OCI-LY3 (cell line): ENCODE measurements around the gene MOGAT2.

ENCODE experiments used
- H2AFZ ChIP-seq: fragments of 200-600, 300-600 bp; shearing (Covaris generic); 2 replicates; pipeline ENCODE4 v1.6.0; 2014; ENCODE audit warnings: antibody characterized with exemption, low read depth, low read length
- H3K27ac ChIP-seq: fragments of 200-600, 300-600 bp; sonication (generic); 2 replicates; pipeline ENCODE4 v1.5.1; 2014; ENCODE audit warnings: mild to moderate bottlenecking, low read length, moderate library complexity, mixed read lengths
- H3K27me3 ChIP-seq: fragments of 200-600, 300-600 bp; sonication (generic); 2 replicates; pipeline ENCODE4 v1.6.1; 2014; ENCODE audit warnings: low read depth, low read length, mixed read lengths
- H3K36me3 ChIP-seq: fragments of 200-600, 300-600 bp; sonication (generic); replicated peaks from 2 replicates; pipeline ENCODE3; 2014; ENCODE audit warnings: low read depth, low read length, mixed read lengths
- H3K4me1 ChIP-seq: fragments of 300-600, 200-600 bp; sonication (generic); 2 replicates; pipeline ENCODE4 v1.6.1; 2014; ENCODE audit warnings: low read length, mixed read lengths
- H3K4me2 ChIP-seq: fragments of 200-600, 300-600 bp; sonication (generic); 2 replicates; pipeline ENCODE4 v1.6.1; 2014; ENCODE audit warnings: low read length, mixed read lengths
- H3K4me3 ChIP-seq: fragments of 300-600, 200-600 bp; sonication (generic); 2 replicates; pipeline ENCODE4 v1.5.1; 2014; ENCODE audit warnings: antibody characterized with exemption, mild to moderate bottlenecking, low read length, moderate library complexity
- H3K79me2 ChIP-seq: fragments of 300-600, 200-600 bp; shearing (Covaris generic); 2 replicates; pipeline ENCODE4 v1.6.1; 2014; ENCODE audit warnings: mild to moderate bottlenecking, low read length, mixed read lengths
- H3K9ac ChIP-seq: fragments of 300-600, 200-600 bp; shearing (Covaris generic); 2 replicates; pipeline ENCODE4 v1.6.0; 2014; ENCODE audit warnings: mild to moderate bottlenecking, low read length, moderate library complexity
- H3K9me3 ChIP-seq: fragments of 200-600, 300-600 bp; shearing (Covaris generic); 2 replicates; pipeline ENCODE4 v1.6.1; 2014; ENCODE audit warnings: low read length, mixed read lengths; ENCODE audit not compliant: insufficient read depth
- H4K20me1 ChIP-seq: fragments of 200-600, 300-600 bp; sonication (generic); 2 replicates; pipeline ENCODE4 v1.6.1; 2016; ENCODE audit warnings: low read length, mixed read lengths; ENCODE audit not compliant: insufficient read depth
- EZH2phosphoT487 ChIP-seq: fragments of 200-600 bp; shearing (Covaris generic); IDR thresholded peaks from 2 replicates; pipeline ENCODE4 v1.6.1; 2018; ENCODE audit warnings: antibody characterized with exemption, mixed run types, low read depth
- TF ChIP-seq, protein P1 (sequence below): fragments of 200-600, 300-600 bp; sonication (generic); IDR thresholded peaks from 2 replicates; pipeline ENCODE4 v1.5.1; 2014; ENCODE audit warnings: antibody characterized with exemption, low read length, low read depth

MOGAT2 gene

DNA sequence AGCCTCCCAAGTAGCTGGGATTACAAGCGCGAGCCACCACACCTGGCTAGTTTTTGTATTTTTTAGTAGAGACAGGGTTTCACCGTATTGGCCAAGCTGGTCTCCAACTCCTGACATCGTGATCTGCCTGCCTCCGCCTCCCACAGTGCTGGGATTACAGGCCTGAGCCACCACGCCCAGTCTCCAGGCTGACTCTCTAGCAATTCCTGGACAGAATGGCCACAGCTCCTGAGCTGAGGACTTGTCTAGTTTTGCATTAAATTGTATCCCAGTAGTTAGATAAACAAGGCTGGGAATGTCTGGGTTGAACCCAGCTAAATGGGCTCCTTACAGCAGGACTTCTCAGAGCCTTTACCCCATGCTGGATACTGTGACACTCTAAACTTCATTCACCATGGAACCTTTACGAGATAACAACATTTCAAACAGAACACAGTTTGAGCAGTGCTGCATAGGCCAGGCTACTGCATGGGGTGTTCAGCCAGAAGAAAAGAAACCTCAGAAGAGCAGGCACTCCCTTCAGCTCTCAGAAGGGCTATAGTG lies 13.9 kb upstream of the MOGAT2 start:
- Histone ChIP-seq H3K27ac (no peak overlapping the region), H3K9ac (no peak overlapping the region), H4K20me1 (no peaks in the 10 kb centered on the region), H3K4me2 (no peak overlapping the region), H3K27me3 (no peaks in the 10 kb centered on the region), H3K4me1 (peaks cover 7% of the 10 kb centered on the region; the same call in 1 of the 2 replicates), H3K9me3 (no peaks in the 10 kb centered on the region), H2AFZ (no peak overlapping the region), H3K36me3 (no peaks in the 10 kb centered on the region), H3K79me2 (no peaks in the 10 kb centered on the region), H3K4me3 (no peak overlapping the region)
- no peak for TF ChIP-seq EZH2phosphoT487

DNA sequence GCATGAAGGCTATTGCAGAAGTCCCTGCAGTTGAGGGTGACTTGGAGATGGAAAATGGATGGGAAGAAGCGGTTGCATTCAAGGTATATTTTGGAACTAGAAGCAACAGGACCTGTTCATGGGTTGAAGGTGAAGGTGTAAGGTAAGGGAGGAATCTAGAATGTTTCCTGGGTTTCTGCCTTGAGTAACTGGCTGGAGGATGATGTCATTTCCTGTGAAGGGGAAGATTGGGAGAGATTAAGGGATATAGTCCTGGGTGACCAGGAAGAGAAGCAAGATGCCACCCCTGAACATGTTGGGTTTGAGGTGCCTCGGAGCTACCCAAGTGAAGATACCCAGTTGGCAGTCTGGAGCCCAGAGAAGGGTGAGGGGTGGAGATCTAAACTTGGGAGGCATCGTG lies 12.1 kb upstream of the MOGAT2 start:
- TF ChIP-seq, protein P1, sequence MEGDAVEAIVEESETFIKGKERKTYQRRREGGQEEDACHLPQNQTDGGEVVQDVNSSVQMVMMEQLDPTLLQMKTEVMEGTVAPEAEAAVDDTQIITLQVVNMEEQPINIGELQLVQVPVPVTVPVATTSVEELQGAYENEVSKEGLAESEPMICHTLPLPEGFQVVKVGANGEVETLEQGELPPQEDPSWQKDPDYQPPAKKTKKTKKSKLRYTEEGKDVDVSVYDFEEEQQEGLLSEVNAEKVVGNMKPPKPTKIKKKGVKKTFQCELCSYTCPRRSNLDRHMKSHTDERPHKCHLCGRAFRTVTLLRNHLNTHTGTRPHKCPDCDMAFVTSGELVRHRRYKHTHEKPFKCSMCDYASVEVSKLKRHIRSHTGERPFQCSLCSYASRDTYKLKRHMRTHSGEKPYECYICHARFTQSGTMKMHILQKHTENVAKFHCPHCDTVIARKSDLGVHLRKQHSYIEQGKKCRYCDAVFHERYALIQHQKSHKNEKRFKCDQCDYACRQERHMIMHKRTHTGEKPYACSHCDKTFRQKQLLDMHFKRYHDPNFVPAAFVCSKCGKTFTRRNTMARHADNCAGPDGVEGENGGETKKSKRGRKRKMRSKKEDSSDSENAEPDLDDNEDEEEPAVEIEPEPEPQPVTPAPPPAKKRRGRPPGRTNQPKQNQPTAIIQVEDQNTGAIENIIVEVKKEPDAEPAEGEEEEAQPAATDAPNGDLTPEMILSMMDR = no peak
- no peak for TF ChIP-seq EZH2phosphoT487
- H3K27me3 ChIP-seq = 0 out of 2 replicates have a peak, but pooled peaks cover 2% of the 10 kb centered on the region
- H3K4me1 ChIP-seq = peaks cover 7% of the 10 kb centered on the region; the same call in 1 of the 2 replicates
- no peaks in the 10 kb centered on the region for H3K36me3 ChIP-seq
- no peaks in the 10 kb centered on the region for H3K79me2 ChIP-seq
- H3K4me3 ChIP-seq = no peak overlapping the region
- peak overlapping the region; percentile 74; the same call in 1 of the 2 replicates for H3K4me2 ChIP-seq
- H2AFZ ChIP-seq = peak overlapping the region; percentile 75
- no peak overlapping the region for H3K27ac ChIP-seq
- H3K9ac ChIP-seq = no peak overlapping the region
- H4K20me1 ChIP-seq = no peaks in the 10 kb centered on the region
- H3K9me3 ChIP-seq = no peaks in the 10 kb centered on the region

DNA sequence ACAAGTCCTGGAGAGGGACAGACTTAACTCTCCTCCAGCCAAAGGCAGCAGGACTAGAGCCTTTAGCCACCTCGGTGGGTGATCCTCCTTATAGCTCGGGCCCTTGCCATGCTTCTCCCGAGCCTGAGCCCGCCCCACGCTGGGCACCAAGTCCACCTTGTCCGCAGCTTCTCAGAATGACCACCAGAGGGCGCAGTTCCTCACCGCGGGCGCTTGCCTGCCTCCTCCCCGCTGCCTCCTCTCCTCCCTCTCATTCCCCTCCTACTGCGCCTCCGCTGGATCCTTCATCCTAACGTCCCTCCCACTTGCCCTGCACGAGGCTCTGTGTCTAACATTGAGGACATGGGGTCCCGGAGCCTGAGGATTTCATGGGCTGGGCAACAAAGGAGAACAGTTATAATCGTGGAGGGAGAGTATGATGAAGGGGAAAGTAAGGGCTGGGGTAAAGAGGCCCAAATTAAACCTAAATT lies 11.3 kb upstream of the MOGAT2 start:
- no peak overlapping the region for H3K27ac ChIP-seq
- TF ChIP-seq, protein P1 = peak; percentile 94
- TF ChIP-seq EZH2phosphoT487 = no peak
- H4K20me1 ChIP-seq = no peaks in the 10 kb centered on the region
- H3K4me3 ChIP-seq = peak overlapping the region; percentile 64
- H3K79me2 ChIP-seq = no peaks in the 10 kb centered on the region
- peaks cover 7% of the 10 kb centered on the region; the same call in 1 of the 2 replicates for H3K4me1 ChIP-seq
- H3K9ac ChIP-seq = peak overlapping the region; percentile 26; the same call in 1 of the 2 replicates
- H2AFZ ChIP-seq = peak overlapping the region; percentile 75
- H3K4me2 ChIP-seq = peak overlapping the region; percentile 74
- H3K27me3 ChIP-seq = 0 out of 2 replicates have a peak, but pooled peaks cover 4% of the 10 kb centered on the region
- no peaks in the 10 kb centered on the region for H3K9me3 ChIP-seq
- no peaks in the 10 kb centered on the region for H3K36me3 ChIP-seq

DNA sequence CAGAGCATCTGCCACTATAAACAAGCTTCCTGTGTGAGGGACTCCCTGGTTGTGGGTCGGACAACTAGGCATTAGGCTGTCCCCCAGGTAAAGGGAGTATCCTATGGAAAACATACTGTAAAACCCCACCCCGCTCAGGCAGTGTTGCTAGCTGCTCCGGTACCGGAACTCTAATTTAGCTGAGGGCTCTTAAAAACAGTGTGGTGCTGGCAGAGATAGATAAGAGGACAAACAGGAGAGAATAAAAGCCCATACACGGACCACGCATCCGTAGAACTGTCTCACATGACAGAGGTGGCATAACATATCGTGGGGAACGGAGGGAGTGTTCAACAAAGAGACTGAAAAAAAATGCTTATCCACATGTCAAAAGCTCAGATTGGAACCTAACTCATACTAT lies 3.4 kb upstream of the MOGAT2 start:
- Histone ChIP-seq H3K4me3 (no peak overlapping the region), H3K9me3 (no peaks in the 10 kb centered on the region), H3K4me1 (peaks cover 9% of the 10 kb centered on the region), H3K36me3 (no peaks in the 10 kb centered on the region), H3K27me3 (0 out of 2 replicates have a peak, but pooled peaks cover 6% of the 10 kb centered on the region), H4K20me1 (no peaks in the 10 kb centered on the region), H3K9ac (no peak overlapping the region), H2AFZ (no peak overlapping the region), H3K79me2 (no peaks in the 10 kb centered on the region), H3K4me2 (no peak overlapping the region), H3K27ac (no peak overlapping the region)
- TF ChIP-seq, protein P1 = no peak
- no peak for TF ChIP-seq EZH2phosphoT487
